ENCODE measurements around the gene ETFB. TPM values are rescaled to one million over a fixed set of nuclear protein-coding genes. Genes with fewer than 3 reads are reported as not detected.
A peak's percentile ranks its signal among the peaks of the same experiment; 100 is the strongest.

ETFB gene
- total RNA-seq, 1 donor = 76.4 TPM

GRCh38 chr19:51341066-51341465, 25.1 kb downstream of the ETFB start:
- TF ChIP-seq CTCF (IDR thresholded peaks at IDR 0.05; ENCODE audit: insufficient read depth, low read depth, low read length) = no peak
- no peak overlapping the region for H3K4me3 ChIP-seq (ENCODE audit: low read depth, low read length)
- DNase-seq (ENCODE audit: low read depth) = no peak

GRCh38 chr19:51339687-51340656, 26.2 kb downstream of the ETFB start:
- peak overlapping the region; percentile 76 for H3K4me3 ChIP-seq (ENCODE audit: low read depth, low read length)
- peak; percentile 98 for DNase-seq (ENCODE audit: low read depth)
- no peak for TF ChIP-seq CTCF (IDR thresholded peaks at IDR 0.05; ENCODE audit: insufficient read depth, low read depth, low read length)

- no peak for TF ChIP-seq CTCF (IDR thresholded peaks at IDR 0.05; ENCODE audit: insufficient read depth, low read depth, low read length)
- H3K4me3 ChIP-seq (ENCODE audit: low read depth, low read length) = peak overlapping the region; percentile 76
Measured at GRCh38 chr19:51339313-51339686, 26.9 kb downstream of the ETFB start.

GRCh38 chr19:51338563-51339312, 27.4 kb downstream of the ETFB start:
- DNase-seq (ENCODE audit: low read depth) = peak; percentile 75

More at GRCh38 chr19:51339313-51339686, 26.9 kb downstream of the ETFB start:
- no peak for DNase-seq (ENCODE audit: low read depth)

GRCh38 chr19:51337861-51338562, 28.2 kb downstream of the ETFB start:
- no peak for DNase-seq (ENCODE audit: low read depth)
- no peak overlapping the region for H3K4me3 ChIP-seq (ENCODE audit: low read depth, low read length)
- TF ChIP-seq CTCF (IDR thresholded peaks at IDR 0.05; ENCODE audit: insufficient read depth, low read depth, low read length) = no peak

More at GRCh38 chr19:51338563-51339312, 27.4 kb downstream of the ETFB start:
- TF ChIP-seq CTCF (IDR thresholded peaks at IDR 0.05; ENCODE audit: insufficient read depth, low read depth, low read length) = peak; percentile 86
- peak overlapping the region; percentile 76 for H3K4me3 ChIP-seq (ENCODE audit: low read depth, low read length)

GRCh38 chr19:51337141-51337860, 28.9 kb downstream of the ETFB start:
- H3K4me3 ChIP-seq (ENCODE audit: low read depth, low read length) = no peak overlapping the region
- no peak for TF ChIP-seq CTCF (IDR thresholded peaks at IDR 0.05; ENCODE audit: insufficient read depth, low read depth, low read length)
- no peak for DNase-seq (ENCODE audit: low read depth)

Measured in fibroblast of villous mesenchyme (primary cell).